ENCODE results near the gene TAS2R30. TPM values are rescaled to one million over a fixed set of nuclear protein-coding genes. Genes with fewer than 3 reads are reported as not detected.

Gene TAS2R30
- 1 to 10 TPM in 1 of 3 donors, under 1 TPM in 2; 0.53 to 1.1 (median 0.78) TPM for total RNA-seq

- ATAC-seq = no peak
- no peaks in the 10 kb centered on the region for H3K9me3 Mint-ChIP-seq
- DNase-seq = no peak
Observed at GRCh38 chr12:11134305-11134704, at the start of gene TAS2R30. Gene TAS2R30, minus strand, starts transcription at chr12:11134644. Its CDS starts 400 bp downstream, at chr12:11134244.

GRCh38 chr12:11183011-11183410 is 48.6 kb upstream of the TAS2R30 start:
- Mint-ChIP-seq H3K4me1 (ENCODE audit: low read depth) (peaks cover 3% of the 10 kb centered on the region), H3K36me3 (ENCODE audit: insufficient read depth) (no peaks in the 10 kb centered on the region)
- ATAC-seq = peak in 1 of 2 donors; percentile 25

More at GRCh38 chr12:11134305-11134704, at the start of gene TAS2R30:
- peaks cover 36% of the 10 kb centered on the region for H3K4me1 Mint-ChIP-seq (ENCODE audit: low read depth)
- no peaks in the 10 kb centered on the region for H3K27me3 Mint-ChIP-seq (ENCODE audit: low read depth)
- H3K4me3 Mint-ChIP-seq = no peak within 1 kb of the TSS
- peaks cover 18% of the 10 kb centered on the region for H3K36me3 Mint-ChIP-seq (ENCODE audit: insufficient read depth)

GRCh38 chr12:11182529-11182928 is 48.1 kb upstream of the TAS2R30 start:
- no peaks in the 10 kb centered on the region for H3K9me3 Mint-ChIP-seq
- H3K36me3 Mint-ChIP-seq (ENCODE audit: insufficient read depth) = peaks cover 3% of the 10 kb centered on the region
- H3K27me3 Mint-ChIP-seq (ENCODE audit: low read depth) = no peaks in the 10 kb centered on the region
- H3K4me3 Mint-ChIP-seq = no peak overlapping the region
- peaks cover 3% of the 10 kb centered on the region for H3K4me1 Mint-ChIP-seq (ENCODE audit: low read depth)
- no peak for DNase-seq
- ATAC-seq = no peak

More at GRCh38 chr12:11183011-11183410, 48.6 kb upstream of the TAS2R30 start:
- Mint-ChIP-seq H3K4me3 (no peak overlapping the region), H3K9me3 (no peaks in the 10 kb centered on the region), H3K27me3 (ENCODE audit: low read depth) (no peaks in the 10 kb centered on the region)
- DNase-seq = no peak

- Mint-ChIP-seq H3K27me3 (ENCODE audit: low read depth) (no peaks in the 10 kb centered on the region), H3K9me3 (no peaks in the 10 kb centered on the region), H3K4me3 (no peak overlapping the region), H3K4me1 (ENCODE audit: low read depth) (peaks cover 5% of the 10 kb centered on the region), H3K36me3 (ENCODE audit: insufficient read depth) (peaks cover 17% of the 10 kb centered on the region)
- no peak for DNase-seq
- ATAC-seq = no peak
Observed at GRCh38 chr12:11178250-11178649, 43.8 kb upstream of the TAS2R30 start.

- ATAC-seq (no peak), DNase-seq (no peak)
- H3K4me3 Mint-ChIP-seq = no peak overlapping the region
- H3K9me3 Mint-ChIP-seq = no peaks in the 10 kb centered on the region
- peaks cover 33% of the 10 kb centered on the region for H3K4me1 Mint-ChIP-seq (ENCODE audit: low read depth)
- H3K36me3 Mint-ChIP-seq (ENCODE audit: insufficient read depth) = peaks cover 39% of the 10 kb centered on the region
- no peaks in the 10 kb centered on the region for H3K27me3 Mint-ChIP-seq (ENCODE audit: low read depth)
Observed at GRCh38 chr12:11174022-11174421, 39.6 kb upstream of the TAS2R30 start.

GRCh38 chr12:11171969-11172675 is 37.7 kb upstream of the TAS2R30 start:
- DNase-seq (no peak), ATAC-seq (no peak)
- H3K4me3 Mint-ChIP-seq = peak overlapping the region; percentile 95
- H3K4me1 Mint-ChIP-seq (ENCODE audit: low read depth) = peaks cover 52% of the 10 kb centered on the region
- peaks cover 42% of the 10 kb centered on the region for H3K36me3 Mint-ChIP-seq (ENCODE audit: insufficient read depth)
- no peaks in the 10 kb centered on the region for H3K9me3 Mint-ChIP-seq
- H3K27me3 Mint-ChIP-seq (ENCODE audit: low read depth) = no peaks in the 10 kb centered on the region

- peaks cover 54% of the 10 kb centered on the region for H3K4me1 Mint-ChIP-seq (ENCODE audit: low read depth)
- H3K9me3 Mint-ChIP-seq = no peaks in the 10 kb centered on the region
- peak within 1 kb of the TSS; percentile 95 for H3K4me3 Mint-ChIP-seq
- DNase-seq (peak; percentile 83), ATAC-seq (peak; percentile 98)
- H3K36me3 Mint-ChIP-seq (ENCODE audit: insufficient read depth) = peaks cover 46% of the 10 kb centered on the region
- no peaks in the 10 kb centered on the region for H3K27me3 Mint-ChIP-seq (ENCODE audit: low read depth)
Observed at GRCh38 chr12:11171145-11171968, 36.9 kb upstream of the TAS2R30 start, which contains the start of gene SMIM10L1. Gene SMIM10L1, plus strand, starts transcription at chr12:11171194. Its CDS starts 163 bp downstream, at chr12:11171357.

- no peaks in the 10 kb centered on the region for H3K27me3 Mint-ChIP-seq (ENCODE audit: low read depth)
- H3K4me1 Mint-ChIP-seq (ENCODE audit: low read depth) = peaks cover 58% of the 10 kb centered on the region
- ATAC-seq (no peak), DNase-seq (no peak)
- H3K36me3 Mint-ChIP-seq (ENCODE audit: insufficient read depth) = peaks cover 46% of the 10 kb centered on the region
- H3K4me3 Mint-ChIP-seq = peak overlapping the region; percentile 95
- no peaks in the 10 kb centered on the region for H3K9me3 Mint-ChIP-seq
Observed at GRCh38 chr12:11170810-11171144, 36.3 kb upstream of the TAS2R30 start.

GRCh38 chr12:11166300-11166699 is 31.9 kb upstream of the TAS2R30 start:
- DNase-seq (no peak), ATAC-seq (no peak)
- H3K9me3 Mint-ChIP-seq = no peaks in the 10 kb centered on the region
- H3K27me3 Mint-ChIP-seq (ENCODE audit: low read depth) = no peaks in the 10 kb centered on the region
- H3K4me3 Mint-ChIP-seq = no peak overlapping the region
- peaks cover 51% of the 10 kb centered on the region for H3K36me3 Mint-ChIP-seq (ENCODE audit: insufficient read depth)
- peaks cover 65% of the 10 kb centered on the region for H3K4me1 Mint-ChIP-seq (ENCODE audit: low read depth)

GRCh38 chr12:11164384-11164783 is 29.9 kb upstream of the TAS2R30 start:
- no peak for DNase-seq
- Mint-ChIP-seq H3K4me1 (ENCODE audit: low read depth) (peaks cover 67% of the 10 kb centered on the region), H3K27me3 (ENCODE audit: low read depth) (no peaks in the 10 kb centered on the region), H3K4me3 (no peak overlapping the region), H3K9me3 (no peaks in the 10 kb centered on the region), H3K36me3 (ENCODE audit: insufficient read depth) (peaks cover 51% of the 10 kb centered on the region)
- no peak for ATAC-seq

GRCh38 chr12:11162502-11162901 is 28.1 kb upstream of the TAS2R30 start:
- no peak for ATAC-seq

GRCh38 chr12:11158885-11159444 is 24.5 kb upstream of the TAS2R30 start:
- Mint-ChIP-seq H3K27me3 (ENCODE audit: low read depth) (no peaks in the 10 kb centered on the region), H3K4me1 (ENCODE audit: low read depth) (peaks cover 39% of the 10 kb centered on the region), H3K9me3 (peaks cover 2% of the 10 kb centered on the region), H3K36me3 (ENCODE audit: insufficient read depth) (peaks cover 39% of the 10 kb centered on the region), H3K4me3 (no peak overlapping the region)
- DNase-seq (no peak), ATAC-seq (no peak)

More at GRCh38 chr12:11162502-11162901, 28.1 kb upstream of the TAS2R30 start:
- Mint-ChIP-seq H3K4me1 (ENCODE audit: low read depth) (peaks cover 56% of the 10 kb centered on the region), H3K9me3 (no peaks in the 10 kb centered on the region), H3K4me3 (no peak overlapping the region), H3K36me3 (ENCODE audit: insufficient read depth) (peaks cover 50% of the 10 kb centered on the region), H3K27me3 (ENCODE audit: low read depth) (no peaks in the 10 kb centered on the region)
- no peak for DNase-seq

- Mint-ChIP-seq H3K27me3 (ENCODE audit: low read depth) (no peaks in the 10 kb centered on the region), H3K4me1 (ENCODE audit: low read depth) (peaks cover 18% of the 10 kb centered on the region), H3K36me3 (ENCODE audit: insufficient read depth) (peaks cover 34% of the 10 kb centered on the region), H3K9me3 (peaks cover 11% of the 10 kb centered on the region), H3K4me3 (no peak overlapping the region)
- no peak for DNase-seq
- ATAC-seq = no peak
Observed at GRCh38 chr12:11154400-11154925, 20.0 kb upstream of the TAS2R30 start.

- Mint-ChIP-seq H3K9me3 (peaks cover 11% of the 10 kb centered on the region), H3K36me3 (ENCODE audit: insufficient read depth) (peaks cover 28% of the 10 kb centered on the region)
- ATAC-seq = no peak
Observed at GRCh38 chr12:11152725-11153124, 18.3 kb upstream of the TAS2R30 start.

More at GRCh38 chr12:11152725-11153124, 18.3 kb upstream of the TAS2R30 start:
- peaks cover 13% of the 10 kb centered on the region for H3K4me1 Mint-ChIP-seq (ENCODE audit: low read depth)
- DNase-seq = no peak
- no peak overlapping the region for H3K4me3 Mint-ChIP-seq
- no peaks in the 10 kb centered on the region for H3K27me3 Mint-ChIP-seq (ENCODE audit: low read depth)

Data from activated T-cell treated with anti-CD3 and anti-CD28 coated beads, Interleukin-2, amount 50 U/mL, for 4 hours (primary cell).